HCT116 (cell line): ENCODE data around the gene TCF19. TPM values are rescaled to one million over a fixed set of nuclear protein-coding genes. Genes with fewer than 3 reads are reported as not detected.

Experiments
- ATAC-seq: fragments of 200-7000 bp; cut with Tn5 transposase; 2 replicates; pipeline ENCODE4 v1.9.1; 2020; ENCODE audit warnings: mild to moderate bottlenecking, moderate library complexity
- BruUV-seq: library from RNA; stranded (reverse); fragments of 400-500 nt; replicated peaks from 2 replicates; lab custom pipeline; 2021; lab: Mats Ljungman, UMichigan
- CTCF ChIA-PET: fragments of 300-600 bp; sonication (Branson Sonifier 250); formaldehyde crosslinking; loops from one replicate; lab custom pipeline; 2021; ENCODE audit warnings: antibody characterized with exemption; lab: Charles Lee
- POLR2A ChIA-PET: fragments of 300-600, 350-600 bp; sonication (Branson Sonifier 250); formaldehyde crosslinking; loops from one replicate; lab custom pipeline; 2021; ENCODE audit warnings: antibody characterized with exemption; lab: Charles Lee
- RAD21 ChIA-PET, 2 experiments: fragments of 300-600 bp; sonication (Branson Sonifier 250); formaldehyde crosslinking; loops; one replicate each; lab custom pipeline; 2023; ENCODE audit warnings: low total read pairs in 2 of 2; ENCODE audit not compliant: uncharacterized antibody in 2 of 2, unreplicated experiment in 2 of 2, low non-redundant PET in 1 of 2; lab: Charles Lee
- DNase-seq: peaks from one replicate; pipeline ENCODE4 v3.0.0-alpha.2; 2010; ENCODE audit warnings: low read depth, low spot score
- H2AFZ ChIP-seq: fragments of 200-600 bp; shearing (Covaris generic), sonication (generic); 2 replicates; pipeline ENCODE4 v1.6.1; 2017; ENCODE audit warnings: low read depth, mixed run types, mixed read lengths, antibody characterized with exemption, low read length; ENCODE audit not compliant: poor library complexity, severe bottlenecking
- H3K27ac ChIP-seq: 2 replicates; pipeline ENCODE4 v1.5.1; 2012; ENCODE audit warnings: low read depth, low read length
- H3K27me3 ChIP-seq: fragments of 200-600 bp; sonication (generic); 2 replicates; pipeline ENCODE4 v1.6.1; 2016; ENCODE audit warnings: mixed run types, low read length, mixed read lengths; ENCODE audit not compliant: insufficient read depth
- H3K36me3 ChIP-seq, 2 experiments: fragments of 200-500 bp in 1 of 2; fragments of 200-600 bp in 1 of 2; sonication (Bioruptor generic) in 1 of 2; sonication (generic) in 1 of 2; 2 replicates each; pipeline versions ENCODE4 v1.5.1 to v1.6.1; 2014 to 2016; ENCODE audit warnings: low read length in 2 of 2, inconsistent platforms in 1 of 2, mixed read lengths in 1 of 2, mixed run types in 1 of 2; ENCODE audit not compliant: insufficient read depth in 2 of 2, control insufficient read depth in 1 of 2
- H3K4me1 ChIP-seq, 2 experiments: fragments of 200-600 bp in 1 of 2; sonication (generic) in 1 of 2; 2 replicates each; pipeline versions ENCODE4 v1.5.1 to v1.6.1; 2012 to 2017; ENCODE audit warnings: low read length in 2 of 2, inconsistent platforms in 1 of 2, mild to moderate bottlenecking in 1 of 2, mixed read lengths in 1 of 2, mixed run types in 1 of 2, moderate library complexity in 1 of 2; ENCODE audit not compliant: insufficient read depth in 2 of 2, control insufficient read depth in 1 of 2
- H3K4me2 ChIP-seq: fragments of 200-600 bp; sonication (generic); 2 replicates; pipeline ENCODE4 v1.6.1; 2017; ENCODE audit warnings: mixed run types, low read length, mixed read lengths
- H3K4me3 ChIP-seq, 2 experiments: fragments of 200-600 bp in 1 of 2; sonication (generic) in 1 of 2; replicated peaks in 1 of 2; 2 replicates each; pipeline ENCODE4 v1.5.1; 2011 to 2016; ENCODE audit warnings: low read length in 2 of 2, control low read depth in 1 of 2, low read depth in 1 of 2, mild to moderate bottlenecking in 1 of 2, mixed read lengths in 1 of 2, mixed run types in 1 of 2
- H3K79me2 ChIP-seq: fragments of 200-600 bp; sonication (generic); 2 replicates; pipeline ENCODE4 v1.6.1; 2017; ENCODE audit warnings: mild to moderate bottlenecking, mixed run types, low read length, moderate library complexity, mixed read lengths; ENCODE audit not compliant: insufficient read depth
- H3K9ac ChIP-seq: fragments of 200-600 bp; sonication (generic); 2 replicates; pipeline ENCODE4 v1.6.1; 2016; ENCODE audit warnings: low read length, mixed read lengths
- H3K9me2 ChIP-seq: fragments of 200-600 bp; sonication (generic), shearing (Covaris generic); 2 replicates; pipeline ENCODE4 v1.6.1; 2017; ENCODE audit warnings: mixed run types, mild to moderate bottlenecking, moderate library complexity; ENCODE audit not compliant: insufficient read depth
- H3K9me3 ChIP-seq, 2 experiments: fragments of 200-500 bp in 1 of 2; fragments of 200-600 bp in 1 of 2; sonication (Bioruptor generic) in 1 of 2; sonication (generic) in 1 of 2; 2 replicates each; pipeline ENCODE4 v1.6.1; 2014 to 2017; ENCODE audit warnings: low read length in 2 of 2, mixed read lengths in 2 of 2, inconsistent platforms in 1 of 2, low read depth in 1 of 2, mild to moderate bottlenecking in 1 of 2, mixed run types in 1 of 2, moderate library complexity in 1 of 2; ENCODE audit not compliant: control insufficient read depth in 1 of 2, insufficient read depth in 1 of 2
- H4K20me1 ChIP-seq: fragments of 200-600 bp; sonication (generic), shearing (Covaris generic); 2 replicates; pipeline ENCODE4 v1.6.1; 2017; ENCODE audit warnings: mixed run types, mild to moderate bottlenecking, moderate library complexity; ENCODE audit not compliant: insufficient read depth
- EZH2phosphoT487 ChIP-seq: fragments of 200-600 bp; IDR thresholded peaks from 2 replicates; pipeline ENCODE4 v1.6.1; 2018; ENCODE audit warnings: antibody characterized with exemption, borderline replicate concordance
- SIN3A ChIP-seq: IDR thresholded peaks from 2 replicates; pipeline ENCODE4 v1.6.1; 2012; ENCODE audit warnings: low read depth
- YY1 ChIP-seq: IDR thresholded peaks from 2 replicates; pipeline ENCODE4 v1.6.1; 2011; ENCODE audit warnings: low read length, low read depth, moderate library complexity, mild to moderate bottlenecking; ENCODE audit not compliant: insufficient replicate concordance; ENCODE audit errors: extremely low read depth
- ZFX ChIP-seq: fragments of 450-650 bp; IDR thresholded peaks from 2 replicates; pipeline ENCODE4 v1.6.1; 2017
- intact Hi-C: fragments of 100-400 bp; cut with micrococcal nuclease; formaldehyde crosslinking; loops from 2 replicates; pipeline ENCODE4 v1.10.0; 2022
- total RNA-seq: library from RNA; stranded (reverse); gene quantifications from one replicate; pipeline ENCODE4 v1.2.1, GENCODE V29; 2021; ENCODE audit not compliant: unreplicated experiment
- TF ChIP-seq, protein P1 (sequence below): IDR thresholded peaks from 2 replicates; pipeline ENCODE4 v1.6.1; 2012

Gene TCF19
- total RNA-seq, 1 experiment from 2014 or later: 15.4 TPM

DNA sequence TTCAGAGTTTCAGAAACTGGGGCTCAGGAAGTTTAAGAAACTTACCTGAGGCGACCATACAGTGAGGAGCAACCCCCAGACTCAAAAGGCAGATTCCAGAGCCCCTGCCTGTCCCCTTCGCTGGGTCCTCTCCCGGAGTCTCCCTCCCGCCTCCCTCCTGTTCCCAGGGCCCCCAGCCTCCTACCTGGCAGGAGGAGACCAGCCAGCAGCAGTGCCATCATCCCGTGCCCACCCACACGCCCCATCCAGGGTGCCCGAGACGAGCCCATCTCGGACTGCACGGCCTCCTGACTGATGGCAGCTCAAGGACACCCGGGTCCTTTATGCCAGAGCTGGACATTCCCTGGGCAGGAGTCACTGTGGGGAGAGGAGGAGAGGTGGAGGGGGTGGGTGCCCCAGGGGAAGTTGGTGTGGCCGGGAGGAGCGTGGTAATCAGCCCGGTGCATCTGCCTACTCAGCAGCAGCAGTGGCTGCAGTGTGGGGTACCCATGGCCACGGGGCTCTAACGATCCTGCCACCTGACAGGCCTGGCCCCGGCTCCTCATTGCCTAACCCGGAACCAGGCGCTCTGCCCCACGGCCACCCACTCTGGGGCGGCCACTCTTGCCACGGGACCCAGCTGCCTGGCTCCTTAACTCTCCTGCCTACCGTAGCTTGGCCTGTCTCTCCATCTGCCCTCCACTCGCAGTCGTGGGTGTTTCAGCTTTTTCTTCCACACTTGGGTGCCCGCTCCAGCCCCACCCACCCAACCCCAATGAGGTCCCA lies 38.1 kb upstream of the TCF19 start, which contains the start of gene CDSN:
Gene CDSN (minus strand): TSS at position 296 of the 765 bp plus-strand sequence. CDS start 27 bp downstream, at position 269.
- no peaks in the 10 kb centered on the region for H4K20me1 ChIP-seq
- BruUV-seq: no TSS peak
- H3K27ac ChIP-seq: no peak within 1 kb of the TSS
- H3K9me3 ChIP-seq: no peaks in the 10 kb centered on the region
- H2AFZ ChIP-seq: no peak within 1 kb of the TSS
- H3K9me2 ChIP-seq: no peaks in the 10 kb centered on the region
- ChIA-PET RAD21 (no interaction called here), POLR2A (no interaction called here), CTCF (no interaction called here)
- no peak within 1 kb of the TSS for H3K9ac ChIP-seq
- no peaks in the 10 kb centered on the region for H3K36me3 ChIP-seq
- peaks cover 38 to 50% of the 10 kb centered on the region in 2 experiments for H3K4me1 ChIP-seq
- ATAC-seq: no peak
- intact Hi-C loops: no loop called here
- TF ChIP-seq EZH2phosphoT487 (no peak), ZFX (no peak)
- H3K4me2 ChIP-seq: 0 out of 2 replicates have a peak within 1 kb of the TSS, but pooled peaks have one; percentile 3
- DNase-seq: no peak
- H3K79me2 ChIP-seq: peaks cover 8% of the 10 kb centered on the region; the same call in 1 of the 2 replicates
- no peaks in the 10 kb centered on the region for H3K27me3 ChIP-seq
- H3K4me3 ChIP-seq: no peak within 1 kb of the TSS

DNA sequence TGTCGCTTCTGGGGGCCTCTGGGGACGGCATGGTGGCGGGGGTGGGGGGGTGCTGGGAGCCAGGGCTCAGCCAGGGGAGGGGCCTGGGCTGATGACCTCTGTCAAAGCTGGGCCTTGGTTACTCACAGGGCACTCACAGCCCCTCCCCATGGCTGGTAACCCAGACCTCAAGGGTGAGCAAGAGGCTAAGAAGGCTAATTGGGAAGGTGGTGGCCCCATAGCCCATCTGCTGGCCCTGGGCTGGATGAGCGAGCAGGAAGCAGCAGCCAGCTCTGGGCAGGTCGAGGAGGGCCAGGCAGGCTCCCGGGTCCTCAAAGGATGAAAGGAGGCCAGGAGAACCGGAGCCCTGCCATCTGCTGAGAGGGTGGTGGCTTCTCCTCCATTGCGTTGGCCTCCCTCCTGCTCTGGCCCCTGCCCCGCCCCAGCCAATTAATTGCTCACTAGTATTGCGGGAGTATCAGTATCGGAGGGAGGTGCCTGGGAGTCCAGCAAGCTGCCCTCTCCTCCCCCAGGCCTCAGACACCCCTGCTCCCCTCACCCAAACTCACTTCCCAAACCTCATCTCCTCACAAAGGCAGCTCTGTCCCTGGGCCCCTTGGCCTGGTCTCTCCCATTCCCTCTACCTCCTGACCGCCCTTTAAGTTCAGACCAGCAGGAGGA lies 37.1 kb upstream of the TCF19 start:
- ChIA-PET CTCF (no interaction called here), POLR2A (no interaction called here), RAD21 (no interaction called here)
- no peak overlapping the region for H2AFZ ChIP-seq
- no peak for TF ChIP-seq EZH2phosphoT487
- TF ChIP-seq, protein P1, sequence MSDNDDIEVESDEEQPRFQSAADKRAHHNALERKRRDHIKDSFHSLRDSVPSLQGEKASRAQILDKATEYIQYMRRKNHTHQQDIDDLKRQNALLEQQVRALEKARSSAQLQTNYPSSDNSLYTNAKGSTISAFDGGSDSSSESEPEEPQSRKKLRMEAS: no peak
- no peak for TF ChIP-seq YY1
- TF ChIP-seq ZFX: no peak
- no peak for TF ChIP-seq SIN3A
- no peaks in the 10 kb centered on the region for H3K36me3 ChIP-seq
- no peaks in the 10 kb centered on the region for H3K9me2 ChIP-seq
- no peaks in the 10 kb centered on the region for H3K9me3 ChIP-seq
- H3K27ac ChIP-seq: no peak overlapping the region
- DNase-seq (no peak), ATAC-seq (no peak)
- peaks cover 41 to 52% of the 10 kb centered on the region in 2 experiments for H3K4me1 ChIP-seq
- intact Hi-C loops: no loop called here
- H3K4me3 ChIP-seq: no peak overlapping the region
- 0 out of 2 replicates have a peak overlapping the region, but pooled peaks have one; percentile 3 for H3K4me2 ChIP-seq
- H3K27me3 ChIP-seq: no peaks in the 10 kb centered on the region
- no peak overlapping the region for H3K9ac ChIP-seq
- peaks cover 2% of the 10 kb centered on the region; the same call in 1 of the 2 replicates for H3K79me2 ChIP-seq
- BruUV-seq: no TSS peak
- H4K20me1 ChIP-seq: no peaks in the 10 kb centered on the region
